B cell (primary cell): ENCODE results near the gene POU5F1.

Experiments used
- CTCF ChIP-seq: fragments of 200-600 bp; IDR thresholded peaks from one replicate; pipeline ENCODE4 v1.8.0; 2022; ENCODE audit warnings: antibody characterized with exemption, mild to moderate bottlenecking
- EZH2 ChIP-seq: IDR thresholded peaks from 2 replicates; pipeline ENCODE4 v1.6.1; 2012; ENCODE audit warnings: borderline replicate concordance, low read depth, mild to moderate bottlenecking, moderate library complexity, low read length; ENCODE audit not compliant: insufficient read depth, poor library complexity, severe bottlenecking

GRCh38 chr6:31149827-31150447 is 20.5 kb downstream of the POU5F1 start:
- TF ChIP-seq CTCF = no peak
- no peak for TF ChIP-seq EZH2
